Heart right ventricle (tissue), 16 donors: Measurements from ENCODE around the gene RNMT. TPM values are rescaled to one million over a fixed set of nuclear protein-coding genes. Genes with fewer than 3 reads are reported as not detected.

ENCODE experiments used
- ATAC-seq, 8 donors: fragments of 200-7000 bp; cut with Tn5 transposase; one replicate each; pipeline ENCODE4 v1.9.1; 2020; ENCODE audit warnings: mild to moderate bottlenecking in 8 of 8, moderate library complexity in 8 of 8, moderate number of reproducible peaks in 1 of 8
- DNase-seq, 2 donors: peaks; one replicate each; pipeline ENCODE4 v3.0.0-alpha.2; 2020
- H3K27ac ChIP-seq, 10 donors: fragments of 200-600 bp; sonication (generic) in 2 of 10; one replicate each; pipeline versions ENCODE4 v1.5.0 to v1.8.0; 2020 to 2022; ENCODE audit warnings: mild to moderate bottlenecking in 3 of 10
- H3K27me3 ChIP-seq, 7 donors: fragments of 200-600 bp; one replicate each; pipeline ENCODE4 v1.8.0; 2021 to 2022; ENCODE audit warnings: mild to moderate bottlenecking in 2 of 7
- H3K36me3 ChIP-seq, 9 donors: fragments of 200-600 bp; sonication (generic) in 1 of 9; one replicate each; pipeline versions ENCODE4 v1.5.0 to v1.8.0; 2020 to 2022; ENCODE audit warnings: mild to moderate bottlenecking in 2 of 9
- H3K4me1 ChIP-seq, 9 donors: fragments of 200-600 bp; sonication (generic) in 1 of 9; one replicate each; pipeline versions ENCODE4 v1.5.0 to v1.8.0; 2020 to 2022; ENCODE audit warnings: mild to moderate bottlenecking in 4 of 9
- H3K4me3 ChIP-seq, 10 donors: fragments of 200-600 bp; sonication (generic) in 2 of 10; one replicate each; pipeline versions ENCODE4 v1.5.0 to v1.8.0; 2020 to 2022; ENCODE audit warnings: mild to moderate bottlenecking in 7 of 10, moderate library complexity in 2 of 10
- H3K9me3 ChIP-seq, 11 donors: fragments of 200-600 bp in 10 of 11; sonication (generic) in 2 of 11; one replicate each; pipeline versions ENCODE4 v1.5.0 to v1.8.0; 2013 to 2022; ENCODE audit warnings: mild to moderate bottlenecking in 2 of 11, control low read depth in 1 of 11, moderate library complexity in 1 of 11
- CTCF ChIP-seq, 9 donors: fragments of 200-600 bp; sonication (generic) in 2 of 9; IDR thresholded peaks; one replicate each; pipeline versions ENCODE4 v1.5.0 to v1.8.0; 2021 to 2022; ENCODE audit warnings: antibody characterized with exemption in 9 of 9, mild to moderate bottlenecking in 5 of 9, moderate library complexity in 1 of 9
- WGBS, 2 donors: extraction: QIAGEN DNeasy Blood & Tissue Kit; methylation state at CpG; one replicate each; pipeline ENCODE4 v1.1.7; 2013; ENCODE audit warnings: inconsistent platforms in 1 of 2; 5-methylcytosine and 5-hydroxymethylcytosine counted together
- intact Hi-C, 10 donors: fragments of 100-400 bp; cut with DNase I; formaldehyde crosslinking; loops; one replicate each; pipeline versions ENCODE4 v1.11.1 to v1.14.2; 2022
- polyA plus RNA-seq, 2 donors: library from polyadenylated mRNA; stranded (reverse); fragments of 200-250 nt; gene quantifications; one replicate each; pipeline ENCODE4 v1.2.3, GENCODE V29; 2013
- total RNA-seq, 10 donors: library from RNA; stranded (reverse); fragmentation: NEBNext Ultra II Directional in 3 of 10; extraction: Animal tissue kit (Norgen Biotek cat#: 25700) in 3 of 10; gene quantifications; one replicate each; pipeline versions ENCODE4 v1.2.1 to v1.2.4, GENCODE V29; 2021 to 2023
- donor health status: Arrhythmogenic right ventricular cardiomyopathy.
- donor health status: ischemic (EF 13 %, LVEDD 7.1; RV severe dilation, severe dysfunction).
- donor health status: healthy with polysubstance abuse.
- donor health status: DM: no; HTN: yes; CAD: no.
- donor health status: DM: no; HTN: no; CAD: no.
- donor health status: ischemic (EF 25% LVEDD 6.9; RV normal size, moderate dysfunction).
- donor health status: ischemic (EF 25% LVEDD 5.7; RV mildly dilated, moderate dysfunction).
- donor health status: healthy.
- donor health status: DM: yes; HTN: yes; CAD: no.
- donor health status: Ischemic cardiomyopathy.
- donor health status: ischemic (EF 35%, LVEDD 5.7; RV mildly dilated, moderate dysfunction).
- donor health status: nonischemic (EF 11% LVEDD 7.7; RV severe dilation, severe dysfunction).
- donor health status: DM: yes; HTN: yes; CAD: no.
- donor health status: PGD.
- donor health status: ischemic (EF 29% LVEDD 5.4; RV normal size, mild dysfunction).
- donor health status: nonischemic (EF 23%, LVEDD 6.1; RV moderate dilation, normal function).

Gene RNMT
- total and polyA plus RNA-seq, 12 donors = 12.4 to 37.0 (median 33.0) TPM

- Histone ChIP-seq H3K4me3 (no peak overlapping the region), H3K9me3 (no peaks in the 10 kb centered on the region), H3K36me3 (no peaks in the 10 kb centered on the region), H3K4me1 (peaks cover 0 to 11% (median 4%) of the 10 kb centered on the region in 9 donors), H3K27ac (no peak overlapping the region), H3K27me3 (peaks cover 0 to 42% (median 0%) of the 10 kb centered on the region in 7 donors)
- no peak for ATAC-seq
- WGBS, 2 donors = 52 to 63% methylated on average over 4 of the region's 4 CpGs
- intact Hi-C loops = loop anchor here in 3 of 10 donors (10.0 kb wide), 3 partner anchors 250 to 600 kb away; partner anchors contain the start of gene LDLRAD4 (in 2 of the 3)
- no peak for TF ChIP-seq CTCF (IDR thresholded peaks at IDR 0.05)
- no peak for DNase-seq
Measured at GRCh38 chr18:13804305-13804704, 77.8 kb downstream of the RNMT start.

GRCh38 chr18:13808294-13809042 is 82.0 kb downstream of the RNMT start:
- DNase-seq (no peak), ATAC-seq (no peak)
- 62 to 71% methylated on average over 8 of the region's 8 CpGs for WGBS, 2 donors
- Histone ChIP-seq H3K27me3 (peaks cover 0 to 10% (median 0%) of the 10 kb centered on the region in 7 donors), H3K27ac (no peak overlapping the region), H3K36me3 (no peaks in the 10 kb centered on the region), H3K4me1 (no peaks in the 10 kb centered on the region), H3K4me3 (no peak overlapping the region), H3K9me3 (no peaks in the 10 kb centered on the region)
- no peak for TF ChIP-seq CTCF (IDR thresholded peaks at IDR 0.05)
- intact Hi-C loops = loop anchor here in 3 of 10 donors (10.0 kb wide), 3 partner anchors 254 to 604 kb away; partner anchors contain the start of gene LDLRAD4 (in 2 of the 3)

- no peak overlapping the region for H3K27ac ChIP-seq
- TF ChIP-seq CTCF (IDR thresholded peaks at IDR 0.05) = no peak
- H3K27me3 ChIP-seq = peaks cover 0 to 10% (median 0%) of the 10 kb centered on the region in 7 donors
- ATAC-seq (no peak), DNase-seq (no peak)
- H3K36me3 ChIP-seq = no peaks in the 10 kb centered on the region
- H3K4me1 ChIP-seq = no peaks in the 10 kb centered on the region
- intact Hi-C loops = loop anchor here in 3 of 10 donors (10.0 kb wide), 3 partner anchors 254 to 604 kb away; partner anchors contain the start of gene LDLRAD4 (in 2 of the 3)
- WGBS, 2 donors = 85 to 87% methylated on average over 2 of the region's 2 CpGs
- no peaks in the 10 kb centered on the region for H3K9me3 ChIP-seq
- H3K4me3 ChIP-seq = no peak overlapping the region
Measured at GRCh38 chr18:13809043-13809430, 82.6 kb downstream of the RNMT start.

GRCh38 chr18:13809531-13810255 is 83.2 kb downstream of the RNMT start:
- intact Hi-C loops = loop anchor here in 3 of 10 donors (10.0 kb wide), 5 partner anchors 255 to 605 kb away; partner anchors contain the start of gene LDLRAD4 (in 2 of the 3)
- no peaks in the 10 kb centered on the region for H3K4me1 ChIP-seq
- WGBS, 2 donors = 41 to 57% methylated on average over 5 of the region's 5 CpGs
- H3K36me3 ChIP-seq = no peaks in the 10 kb centered on the region
- DNase-seq = no peak
- no peak overlapping the region for H3K4me3 ChIP-seq
- no peak for ATAC-seq
- peaks cover 0 to 7% (median 0%) of the 10 kb centered on the region in 7 donors for H3K27me3 ChIP-seq
- H3K27ac ChIP-seq = no peak overlapping the region
- H3K9me3 ChIP-seq = no peaks in the 10 kb centered on the region
- no peak for TF ChIP-seq CTCF (IDR thresholded peaks at IDR 0.05)
